GM18907 (cell line): ENCODE results near the gene C9orf50.

Experiments
- ATAC-seq: cut with Tn5 transposase; IDR thresholded peaks from one replicate; pipeline ENCODE4 v1.9.1; 2021; ENCODE audit warnings: mild to moderate bottlenecking, moderate library complexity; ENCODE audit not compliant: unreplicated experiment

Gene C9orf50

GRCh38 chr9:129611307-129611800, 9.5 kb downstream of the C9orf50 start:
- ATAC-seq: no peak

- ATAC-seq: peak; percentile 46
These were observed 10.2 kb downstream of the C9orf50 start for GRCh38 chr9:129610473-129611306.

GRCh38 chr9:129610213-129610472, 10.8 kb downstream of the C9orf50 start:
- no peak for ATAC-seq

GRCh38 chr9:129609486-129610212, 11.3 kb downstream of the C9orf50 start:
- no peak for ATAC-seq

- no peak for ATAC-seq
These were observed 12.1 kb downstream of the C9orf50 start for GRCh38 chr9:129608561-129609481.

- no peak for ATAC-seq
These were observed 13.9 kb downstream of the C9orf50 start for GRCh38 chr9:129607027-129607387.

GRCh38 chr9:129606161-129607026, 14.5 kb downstream of the C9orf50 start:
- ATAC-seq: no peak

- ATAC-seq: no peak
These were observed 16.1 kb downstream of the C9orf50 start for GRCh38 chr9:129604766-129605163.

- ATAC-seq: no peak
These were observed 16.7 kb downstream of the C9orf50 start for GRCh38 chr9:129604056-129604765.

GRCh38 chr9:129602598-129603415, 18.1 kb downstream of the C9orf50 start:
- no peak for ATAC-seq

GRCh38 chr9:129601082-129601674, 19.7 kb downstream of the C9orf50 start:
- ATAC-seq: no peak

GRCh38 chr9:129598089-129598596, 22.8 kb downstream of the C9orf50 start:
- ATAC-seq: no peak

- ATAC-seq: peak; percentile 64
These were observed 23.4 kb downstream of the C9orf50 start for GRCh38 chr9:129597355-129598088.

- no peak for ATAC-seq
These were observed 24.2 kb downstream of the C9orf50 start for GRCh38 chr9:129596541-129597331.

GRCh38 chr9:129595903-129596540, 24.9 kb downstream of the C9orf50 start:
- ATAC-seq: no peak

GRCh38 chr9:129595311-129595741, 25.6 kb downstream of the C9orf50 start:
- no peak for ATAC-seq
